Ascending aorta (tissue), 2 donors: Measurements from ENCODE around the gene FNTB. TPM values are rescaled to one million over a fixed set of nuclear protein-coding genes. Genes with fewer than 3 reads are reported as not detected.

Experiments
- DNase-seq, 2 donors: peaks; one replicate each; pipeline ENCODE4 v3.0.0-alpha.2; 2019; ENCODE audit warnings: low spot score in 2 of 2
- H3K27ac ChIP-seq, 2 donors: fragments of 200-600 bp; sonication (generic); one replicate each; pipeline ENCODE4 v1.5.1; 2016 to 2017; ENCODE audit warnings: mild to moderate bottlenecking in 1 of 2
- H3K27me3 ChIP-seq: fragments of 200-600 bp; sonication (generic); one replicate; pipeline ENCODE4 v1.5.1; 2017
- H3K36me3 ChIP-seq, 2 donors: fragments of 200-600 bp; sonication (generic); one replicate each; pipeline ENCODE4 v1.5.1; 2016
- H3K4me1 ChIP-seq, 2 donors: fragments of 200-600 bp; sonication (generic); one replicate each; pipeline ENCODE4 v1.5.1; 2016 to 2017; ENCODE audit warnings: mild to moderate bottlenecking in 1 of 2
- H3K4me3 ChIP-seq, 2 donors: fragments of 200-600 bp; sonication (generic); one replicate each; pipeline ENCODE4 v1.5.1; 2016 to 2017; ENCODE audit warnings: mild to moderate bottlenecking in 1 of 2
- H3K9me3 ChIP-seq, 2 donors: fragments of 200-600 bp; sonication (generic); one replicate each; pipeline ENCODE4 v1.5.1; 2016
- CTCF ChIP-seq, 3 experiments: fragments of 200-600 bp in 2 of 3; fragments of 450-650 bp in 1 of 3; sonication (generic) in 2 of 3; IDR thresholded peaks; one replicate each; pipeline ENCODE4 v1.5.1; 2016 to 2019; ENCODE audit warnings: antibody characterized with exemption in 3 of 3, mild to moderate bottlenecking in 1 of 3, moderate library complexity in 1 of 3
- intact Hi-C: fragments of 100-400 bp; cut with DNase I; formaldehyde crosslinking; loops from one replicate; pipeline ENCODE4 v1.15.1; 2023
- total RNA-seq: library from RNA; depleted of rRNA; stranded (reverse); fragments of >200 nt; gene quantifications from one replicate; pipeline ENCODE4 v1.1.0, GENCODE V29; 2016

Gene FNTB
- total RNA-seq, 1 donor from 2014 or later, result 13.9 TPM

DNA sequence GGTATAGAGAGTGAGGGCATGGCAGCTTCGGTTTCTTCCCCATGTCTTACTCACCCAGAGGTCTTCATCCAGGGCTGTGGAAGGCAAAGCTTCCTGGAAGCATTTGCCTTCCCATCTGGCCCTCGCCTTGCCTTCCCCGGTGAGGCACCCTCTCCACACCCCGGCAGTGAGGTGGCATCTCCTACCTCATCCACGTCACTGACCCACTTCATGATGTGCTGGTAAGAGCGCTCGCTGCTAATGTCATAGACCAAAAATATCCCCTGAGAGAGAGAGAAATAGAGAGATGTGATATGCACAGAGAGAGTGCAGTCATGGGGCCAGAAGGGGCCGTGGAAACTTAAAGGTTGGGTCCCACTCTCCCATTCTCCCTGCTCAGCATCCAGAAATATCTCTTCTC lies 35.8 kb upstream of the FNTB start:
- no peak for TF ChIP-seq CTCF (IDR thresholded peaks at IDR 0.05)
- Histone ChIP-seq H3K4me1 (peaks cover 0 to 3% of the 10 kb centered on the region in 2 donors), H3K27me3 (no peaks in the 10 kb centered on the region), H3K27ac (no peak overlapping the region), H3K4me3 (no peak overlapping the region), H3K36me3 (peaks cover 0 to 4% of the 10 kb centered on the region in 2 donors), H3K9me3 (no peaks in the 10 kb centered on the region)
- no peak for DNase-seq
- intact Hi-C loops, result no loop called here

GRCh38 chr14:64951291-64951690 lies 35.4 kb upstream of the FNTB start:
- no peak overlapping the region for H3K4me3 ChIP-seq
- H3K36me3 ChIP-seq, result peaks cover 0 to 4% of the 10 kb centered on the region in 2 donors
- DNase-seq, result no peak
- H3K27me3 ChIP-seq, result no peaks in the 10 kb centered on the region
- intact Hi-C loops, result no loop called here
- TF ChIP-seq CTCF (IDR thresholded peaks at IDR 0.05), result no peak
- H3K27ac ChIP-seq, result no peak overlapping the region
- no peaks in the 10 kb centered on the region for H3K9me3 ChIP-seq
- peaks cover 0 to 3% of the 10 kb centered on the region in 2 donors for H3K4me1 ChIP-seq

- no peak for TF ChIP-seq CTCF (IDR thresholded peaks at IDR 0.05)
- Histone ChIP-seq H3K27ac (no peak overlapping the region), H3K36me3 (peaks cover 0 to 4% of the 10 kb centered on the region in 2 donors), H3K27me3 (no peaks in the 10 kb centered on the region), H3K9me3 (no peaks in the 10 kb centered on the region), H3K4me1 (peaks cover 0 to 3% of the 10 kb centered on the region in 2 donors), H3K4me3 (no peak overlapping the region)
- no peak for DNase-seq
- intact Hi-C loops, result no loop called here
Measured at GRCh38 chr14:64951724-64952123, 35.0 kb upstream of the FNTB start.

DNA sequence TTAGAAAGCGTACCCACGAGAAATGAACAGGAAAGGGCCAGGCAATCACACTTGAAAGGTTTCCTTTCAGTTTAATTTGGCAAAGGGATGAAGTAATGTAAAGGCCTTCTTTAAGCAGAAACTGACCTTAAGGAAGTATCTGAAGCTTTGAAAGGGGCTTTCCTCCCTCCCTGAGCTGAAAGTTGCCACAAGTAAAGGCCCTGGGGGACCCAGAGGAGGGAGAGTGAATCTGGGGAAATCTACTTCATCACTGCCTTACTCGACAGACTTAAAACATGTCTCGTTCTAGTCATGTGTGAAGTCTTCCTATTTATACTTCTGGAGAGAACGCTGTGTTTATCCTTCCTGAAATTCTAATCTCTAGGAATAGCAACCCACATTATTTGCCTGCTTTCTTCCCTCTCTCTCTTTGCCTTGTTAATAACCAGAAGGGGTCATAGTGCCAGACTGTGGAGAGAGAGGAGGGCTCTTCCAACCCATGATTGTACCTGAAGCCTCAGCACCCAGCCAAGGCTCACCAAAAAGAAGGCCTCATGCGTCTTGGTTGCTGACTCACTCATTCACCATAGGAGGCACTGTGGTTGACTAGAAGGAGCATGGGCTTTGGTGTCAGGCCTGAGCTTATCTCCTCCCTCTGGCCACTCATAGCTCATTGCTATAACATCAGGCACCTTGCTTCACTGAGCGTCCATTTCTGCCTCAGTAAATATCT lies 33.9 kb upstream of the FNTB start:
- Histone ChIP-seq H3K9me3 (no peaks in the 10 kb centered on the region), H3K4me1 (peaks cover 0 to 3% of the 10 kb centered on the region in 2 donors), H3K27me3 (no peaks in the 10 kb centered on the region), H3K27ac (no peak overlapping the region), H3K4me3 (no peak overlapping the region), H3K36me3 (peaks cover 0 to 4% of the 10 kb centered on the region in 2 donors)
- no peak for DNase-seq
- no peak for TF ChIP-seq CTCF (IDR thresholded peaks at IDR 0.05)
- intact Hi-C loops, result no loop called here

DNA sequence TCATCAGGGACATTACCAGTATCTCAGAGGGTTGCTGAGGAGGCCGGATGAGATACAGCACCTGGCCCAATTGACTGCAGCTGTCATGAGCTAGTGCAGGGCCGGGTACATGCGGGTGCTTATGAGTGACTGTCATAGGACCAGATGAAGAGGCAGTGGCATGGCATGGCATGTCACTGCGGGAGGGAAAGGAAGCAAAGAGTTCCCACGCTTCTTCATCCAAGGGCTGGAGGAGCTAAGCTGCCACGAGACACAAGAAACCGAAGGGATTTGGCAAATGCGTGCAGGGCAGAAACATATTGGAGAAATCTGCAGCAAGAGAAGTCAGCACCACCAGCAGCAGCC lies 33.4 kb upstream of the FNTB start:
- no peaks in the 10 kb centered on the region for H3K27me3 ChIP-seq
- no peak overlapping the region for H3K27ac ChIP-seq
- DNase-seq, result no peak

More for the DNA sequence above, 33.4 kb upstream of the FNTB start:
- H3K9me3 ChIP-seq, result no peaks in the 10 kb centered on the region
- TF ChIP-seq CTCF (IDR thresholded peaks at IDR 0.05), result no peak
- peaks cover 0 to 3% of the 10 kb centered on the region in 2 donors for H3K4me1 ChIP-seq
- intact Hi-C loops, result no loop called here
- H3K4me3 ChIP-seq, result no peak overlapping the region
- H3K36me3 ChIP-seq, result peaks cover 0 to 2% of the 10 kb centered on the region in 2 donors
